Right renal pelvis (tissue), 4 donors: ENCODE results near the gene ABCA4. TPM values are rescaled to one million over a fixed set of nuclear protein-coding genes. Genes with fewer than 3 reads are reported as not detected.

Source experiments
- DNase-seq, 4 donors: peaks; one replicate each; pipeline ENCODE4 v3.0.0-alpha.2; 2013; ENCODE audit warnings: low read depth in 4 of 4, low spot score in 3 of 4, missing footprints in 1 of 4
- polyA plus RNA-seq, 4 donors: library from polyadenylated mRNA; unstranded; fragments of 120-200 nt; gene quantifications; one replicate each; pipeline ENCODE4 v1.2.1, GENCODE V29; 2013; ENCODE audit not compliant: insufficient read length in 4 of 4

ABCA4 gene
- polyA plus RNA-seq, 4 donors: 6.2 to 9.0 (median 8.0) TPM

DNA sequence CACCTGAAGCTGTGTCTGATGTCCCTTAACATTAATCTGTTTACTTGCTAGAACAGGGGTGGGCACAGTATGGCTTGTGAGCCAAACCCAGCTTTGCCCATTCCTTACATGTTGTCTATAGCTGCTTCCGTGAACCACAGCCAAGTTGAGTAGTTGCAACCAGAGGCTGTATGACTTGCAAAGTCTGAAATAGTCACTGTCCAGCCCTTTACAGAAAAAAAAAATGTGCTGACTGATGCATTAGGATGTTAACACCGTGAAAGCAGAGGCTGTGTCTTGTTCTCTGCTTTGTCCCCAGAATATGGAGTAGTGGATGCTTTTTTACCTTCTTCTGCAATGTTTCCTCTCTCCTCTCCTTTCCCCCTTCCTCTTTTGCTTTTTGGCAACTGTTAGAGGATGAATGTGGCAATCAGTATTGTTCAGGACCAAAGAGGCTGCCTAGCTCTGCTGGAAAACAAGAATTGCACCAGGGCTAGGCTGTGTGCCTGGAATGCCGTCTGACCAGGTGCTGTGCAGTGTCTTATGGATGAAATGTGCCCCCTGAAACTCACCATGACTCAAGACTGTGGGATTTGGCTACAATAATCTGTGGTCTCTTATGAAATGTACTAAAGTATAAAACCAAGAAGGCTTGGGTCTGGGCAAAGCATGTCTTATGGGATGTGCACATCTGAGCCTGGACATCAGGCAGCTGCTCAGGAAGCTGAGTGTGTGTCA, 132.2 kb downstream of the ABCA4 start:
- DNase-seq: no peak

DNA sequence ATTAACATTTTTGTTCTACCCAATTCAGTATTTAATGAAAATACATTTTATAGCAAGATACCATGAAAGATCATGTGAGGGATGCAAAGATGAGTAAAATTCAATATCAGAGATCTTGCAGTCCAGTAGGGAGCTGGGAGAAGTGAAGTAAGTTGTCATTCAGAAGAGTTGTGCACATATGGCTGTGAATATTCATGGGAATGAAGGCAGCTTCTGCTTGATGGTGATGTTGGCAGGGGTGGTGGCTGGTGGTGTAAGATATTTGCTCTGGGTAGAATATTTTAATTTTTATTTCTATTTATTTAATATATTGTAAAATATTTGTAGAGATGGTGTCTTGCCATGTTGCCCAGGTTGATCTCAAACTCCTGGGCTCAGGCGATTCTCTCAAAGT, 139.7 kb downstream of the ABCA4 start:
- DNase-seq: no peak

DNA sequence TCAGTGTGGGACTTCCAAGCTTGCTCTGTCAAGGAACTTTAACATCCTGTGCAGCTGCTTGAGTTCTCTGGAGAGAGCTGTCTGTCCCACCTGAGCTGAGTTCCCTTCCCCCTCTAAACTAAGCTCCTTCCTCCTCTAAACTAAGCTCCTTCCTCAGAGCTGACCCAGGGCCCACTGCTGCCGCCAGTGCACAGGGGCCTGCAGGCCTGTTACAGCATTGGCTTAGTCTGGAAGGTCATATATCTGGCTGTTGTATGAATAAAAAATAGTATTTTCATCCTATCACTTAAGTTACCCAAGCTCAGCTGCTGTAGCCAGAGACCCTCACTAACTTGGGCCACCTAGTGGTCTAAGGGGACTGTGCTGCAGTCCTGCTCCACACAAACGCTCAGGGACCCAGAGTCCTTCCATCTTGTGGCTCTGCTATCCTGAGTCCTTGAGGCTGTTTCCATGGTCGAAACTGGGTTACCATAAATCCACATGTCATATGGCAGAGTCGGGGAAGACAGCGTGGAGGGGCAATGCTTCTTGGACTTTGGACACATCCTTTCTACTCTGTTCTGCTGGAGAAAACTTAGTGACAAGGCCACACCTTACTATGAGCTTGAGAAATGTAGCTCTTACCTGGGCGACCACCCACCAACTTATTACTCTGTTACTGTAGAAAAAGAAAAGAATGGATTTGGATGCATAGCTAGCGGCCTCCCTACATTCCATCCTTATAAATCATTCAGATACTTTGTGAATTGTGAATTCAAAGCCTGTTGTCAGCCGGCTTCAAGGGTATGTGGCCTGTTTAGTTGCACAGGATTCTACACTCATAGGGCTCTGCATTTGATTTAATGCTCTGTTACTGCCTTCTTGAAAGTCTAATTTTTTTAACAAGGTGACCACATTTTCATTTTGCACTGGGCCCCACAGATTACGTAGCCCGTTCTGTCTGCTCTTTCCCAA, 140.4 kb downstream of the ABCA4 start:
- no peak for DNase-seq

DNA sequence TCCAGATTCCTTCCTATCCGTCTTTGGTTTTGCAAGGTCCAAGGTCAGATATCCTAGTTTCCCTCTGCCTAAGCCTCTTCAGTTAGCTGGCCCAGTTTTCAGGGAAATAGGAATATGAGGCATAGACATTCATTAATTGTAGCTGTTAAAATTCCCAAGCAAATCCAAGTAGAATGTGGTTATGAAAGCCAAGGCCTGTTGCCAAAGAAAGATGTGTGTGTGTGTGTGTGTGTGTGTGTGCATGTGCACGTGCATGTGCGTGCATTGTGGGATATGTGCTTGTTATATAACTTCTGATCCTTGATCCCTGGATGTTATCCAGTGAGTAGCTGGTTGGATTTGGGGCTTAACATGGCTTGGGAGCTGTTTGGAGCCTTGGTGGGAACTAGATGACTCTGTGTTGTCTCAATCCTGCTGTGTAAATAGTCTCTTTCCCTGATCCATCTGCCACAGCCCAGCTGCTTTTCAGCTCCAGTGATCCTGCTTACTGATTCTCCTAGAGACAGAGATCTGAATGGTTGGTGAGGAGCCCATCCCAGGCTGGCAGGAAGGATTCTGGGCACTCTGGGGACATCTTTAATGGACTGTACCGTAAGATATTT, 141.1 kb downstream of the ABCA4 start:
- peak in 1 of 4 donors; percentile 4 for DNase-seq

DNA sequence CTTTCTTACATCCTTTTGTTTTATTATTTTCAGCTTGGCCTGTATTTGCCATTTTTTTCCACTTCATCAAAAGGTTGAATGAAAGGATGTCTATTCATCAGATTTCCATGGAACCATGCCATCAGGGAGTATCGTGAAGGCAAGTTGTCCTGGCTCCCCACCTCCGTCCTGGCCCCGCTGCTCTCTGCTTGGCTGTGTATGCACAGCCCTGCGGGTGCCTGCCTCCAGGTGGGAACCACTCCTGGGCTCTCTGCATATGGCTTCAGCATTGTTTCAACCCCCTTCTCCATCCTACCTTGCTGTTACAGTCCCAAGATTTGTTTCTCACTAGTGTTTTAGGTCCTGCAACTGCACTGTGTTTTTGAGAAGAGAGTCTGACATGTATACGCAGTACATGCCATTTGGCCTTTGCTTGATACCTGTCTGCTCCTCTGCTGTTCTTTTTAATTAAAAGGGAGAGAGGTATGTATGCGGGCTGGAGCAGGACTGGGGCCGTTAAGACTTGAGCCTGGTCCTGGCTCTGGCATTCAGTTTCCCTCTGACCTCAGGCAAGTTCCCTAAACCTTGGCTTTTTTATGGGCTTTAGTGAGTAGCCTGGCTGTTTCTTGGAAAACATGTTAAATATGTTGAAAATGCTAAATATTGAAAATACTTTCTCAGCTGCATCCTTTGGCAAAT, 141.8 kb downstream of the ABCA4 start:
- DNase-seq: no peak

DNA sequence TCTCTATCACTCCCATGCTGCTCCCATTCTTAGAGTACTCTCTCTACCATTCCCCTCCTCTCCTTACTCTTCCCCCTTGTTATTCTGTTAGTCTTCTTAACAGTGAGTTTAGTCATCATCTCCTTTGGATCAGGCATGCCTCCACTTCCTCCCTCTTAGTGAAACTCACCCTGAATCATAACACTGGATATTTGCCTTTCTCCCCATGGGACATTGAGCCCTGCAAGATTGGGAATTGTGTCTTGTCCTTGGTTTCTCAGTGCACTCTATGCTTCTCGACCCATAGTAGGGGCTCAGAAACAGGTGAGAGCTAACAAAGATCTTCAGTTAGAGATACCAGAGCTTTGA, 143.4 kb downstream of the ABCA4 start:
- DNase-seq: no peak

DNA sequence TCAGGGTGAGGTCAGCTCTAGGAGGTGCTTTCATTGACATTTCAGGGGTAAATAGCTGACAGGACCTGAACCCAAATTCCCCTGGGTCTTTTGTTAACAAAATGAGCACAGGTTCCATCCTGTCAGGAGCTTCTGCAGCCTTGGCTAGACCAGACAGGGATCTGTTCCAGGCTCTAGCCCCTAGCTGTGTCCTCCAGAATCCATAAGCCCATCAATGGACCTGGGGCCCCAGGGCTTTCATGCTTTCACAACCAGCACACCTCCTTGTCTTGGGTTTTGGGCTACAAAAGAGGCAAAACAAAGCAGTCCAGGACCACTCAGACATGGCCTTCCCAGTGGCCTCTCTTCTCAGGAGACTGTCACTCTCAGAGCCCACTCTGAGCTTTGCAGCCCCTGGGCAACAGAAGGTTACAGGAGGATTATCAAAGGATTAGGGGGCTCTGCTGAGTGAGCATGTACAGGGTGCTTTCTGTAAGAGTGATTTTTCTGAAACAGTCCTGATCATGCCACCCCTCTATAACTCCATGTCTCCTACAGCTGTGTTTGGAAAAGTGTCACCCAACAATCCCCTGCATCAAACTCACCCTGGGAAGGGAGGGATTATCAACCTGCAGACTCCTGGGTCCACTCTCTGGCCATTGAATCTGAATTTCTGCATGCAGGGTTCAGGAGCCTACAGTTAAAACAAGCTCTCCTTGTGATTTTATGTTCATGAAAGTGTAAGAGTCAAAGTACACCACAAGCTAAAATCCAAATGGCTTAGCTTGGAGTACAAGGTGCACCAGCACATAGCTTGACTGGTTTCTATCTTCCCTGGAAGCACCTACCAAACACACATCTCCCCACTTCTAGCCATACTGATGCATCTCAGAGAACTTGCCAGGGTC, 144.0 kb downstream of the ABCA4 start:
- DNase-seq: no peak

DNA sequence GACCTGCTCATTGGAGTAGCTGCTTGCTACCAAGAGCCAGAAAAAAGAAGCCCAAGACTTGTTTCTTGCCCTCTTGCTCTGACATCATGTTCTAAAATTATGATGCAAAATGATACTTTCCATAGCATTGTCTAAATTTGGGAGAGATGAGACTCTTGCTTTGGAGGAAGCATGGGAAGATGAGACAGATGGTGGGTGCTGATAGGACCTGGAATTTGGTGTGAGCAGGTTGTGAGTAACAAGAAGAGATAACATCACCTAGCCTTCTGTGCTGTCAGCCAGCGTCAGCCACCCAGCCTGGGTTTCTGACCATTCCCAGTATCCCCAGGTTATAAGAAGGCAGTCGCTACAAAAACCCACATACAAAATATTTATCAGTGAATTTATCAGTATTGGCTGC, 144.7 kb downstream of the ABCA4 start:
- no peak for DNase-seq

DNA sequence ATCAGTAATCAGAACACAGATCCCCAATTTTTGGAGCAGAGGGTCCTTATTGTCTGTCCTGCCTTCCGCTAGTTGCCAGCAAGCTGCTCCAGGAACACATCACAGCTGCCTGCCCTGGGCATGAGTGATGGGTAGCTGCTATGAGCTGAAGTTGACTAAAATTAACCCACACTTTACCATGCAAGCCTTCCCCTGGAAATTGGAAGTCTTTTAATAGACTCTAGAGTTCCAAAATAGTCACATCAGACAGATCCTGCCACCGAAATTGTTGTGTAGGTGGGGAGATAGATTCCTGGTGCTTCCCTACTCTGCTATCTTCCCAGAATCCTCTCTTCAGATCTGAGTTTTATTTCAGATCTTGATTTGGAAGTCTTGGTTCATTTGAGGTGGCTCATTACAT, 148.6 kb downstream of the ABCA4 start:
- DNase-seq: no peak

DNA sequence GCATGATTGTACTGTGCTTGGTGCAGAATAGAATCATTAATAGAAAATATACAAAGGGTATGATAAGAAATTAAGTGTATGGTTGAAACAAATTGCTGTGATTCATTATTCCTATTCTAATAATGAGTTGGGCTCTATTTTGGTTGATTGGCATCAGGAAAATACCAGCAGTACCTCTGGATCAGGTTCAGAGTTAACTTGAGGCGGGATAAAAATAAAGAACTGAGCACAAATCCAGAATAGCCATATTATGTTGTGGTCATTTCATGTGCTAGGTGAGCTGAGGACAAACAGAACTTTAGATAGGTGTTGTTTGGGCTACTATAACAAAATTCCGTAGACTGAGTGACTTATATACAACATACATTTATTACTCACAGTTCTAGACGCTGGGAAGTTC, 151.1 kb downstream of the ABCA4 start:
- DNase-seq: no peak

DNA sequence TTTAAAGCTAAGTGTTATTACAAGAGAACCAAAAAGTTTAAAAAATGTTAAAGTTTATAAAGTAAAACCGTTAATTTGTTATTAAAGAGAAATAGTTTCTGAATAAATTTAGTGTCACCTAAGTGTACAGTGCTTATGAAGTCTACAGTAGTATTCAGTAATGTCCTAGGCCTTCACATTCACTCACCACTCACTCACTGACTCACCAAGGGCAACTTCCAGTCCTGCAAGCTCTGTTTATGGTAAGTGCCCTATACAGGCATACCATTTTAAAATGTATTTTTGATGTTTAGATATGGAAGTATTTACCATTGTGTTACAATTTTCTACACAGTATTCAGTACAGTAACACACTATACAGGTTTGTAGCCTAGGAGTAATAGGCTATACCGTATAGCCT, 151.6 kb downstream of the ABCA4 start:
- no peak for DNase-seq

DNA sequence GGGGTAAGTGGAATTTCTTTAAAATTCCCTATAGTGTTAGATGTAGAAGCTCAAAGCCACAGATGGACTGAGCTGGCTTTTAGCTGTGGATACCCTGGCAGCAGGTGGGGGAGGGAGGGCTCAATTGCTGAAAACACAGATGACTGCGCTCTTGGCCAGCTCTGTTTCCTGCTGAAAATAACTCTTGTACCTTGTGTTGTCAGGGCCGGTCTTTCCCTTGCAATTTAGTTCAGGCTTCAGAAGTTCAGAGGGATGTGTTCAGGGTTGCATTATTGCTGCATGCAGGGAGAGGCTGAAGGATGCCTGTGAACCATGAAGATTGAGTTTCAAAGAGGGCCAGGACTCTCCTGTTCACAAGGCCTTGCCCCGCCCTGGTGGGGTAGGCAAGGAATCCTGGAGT, 153.6 kb downstream of the ABCA4 start:
- DNase-seq: peak in 2 of 4 donors; percentile 24 to 27

DNA sequence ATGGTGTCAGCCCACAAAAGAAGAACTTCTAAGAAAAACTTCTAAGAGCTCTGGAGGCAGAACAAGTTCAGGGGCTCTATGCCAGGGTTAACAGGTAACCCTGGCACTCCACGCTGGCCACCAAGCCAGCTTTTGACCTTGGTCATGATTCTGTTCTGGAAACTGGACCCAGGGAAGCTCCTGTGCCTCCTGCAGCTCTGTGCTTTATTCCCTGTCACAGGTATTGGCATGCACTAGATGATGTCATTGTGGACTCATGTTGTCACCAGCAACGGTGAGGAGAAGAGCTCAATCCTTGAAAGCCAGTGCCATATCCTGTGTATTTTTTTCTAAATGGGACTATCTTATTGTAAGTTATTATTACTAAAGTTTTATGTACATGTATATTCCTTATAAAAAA, 155.1 kb downstream of the ABCA4 start:
- DNase-seq: no peak

DNA sequence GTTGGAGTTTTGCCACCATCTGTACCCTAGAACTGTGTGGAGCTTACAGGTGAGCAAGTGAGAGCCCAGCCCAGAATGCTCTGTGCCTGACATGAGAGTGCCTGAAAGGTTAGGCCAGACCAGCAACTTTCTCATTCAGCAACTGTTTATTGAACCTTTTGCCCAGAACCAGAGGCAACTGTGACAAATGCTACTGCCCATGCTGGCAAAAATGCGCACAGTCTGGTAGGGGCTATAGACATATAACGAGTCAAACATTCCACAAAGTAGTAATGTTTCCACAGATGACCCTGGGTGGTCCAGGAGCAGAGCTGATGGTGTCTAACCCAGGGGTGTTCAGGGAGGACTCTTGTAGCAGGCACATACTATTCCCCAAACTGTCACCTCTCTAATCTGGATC, 155.7 kb downstream of the ABCA4 start:
- no peak for DNase-seq

DNA sequence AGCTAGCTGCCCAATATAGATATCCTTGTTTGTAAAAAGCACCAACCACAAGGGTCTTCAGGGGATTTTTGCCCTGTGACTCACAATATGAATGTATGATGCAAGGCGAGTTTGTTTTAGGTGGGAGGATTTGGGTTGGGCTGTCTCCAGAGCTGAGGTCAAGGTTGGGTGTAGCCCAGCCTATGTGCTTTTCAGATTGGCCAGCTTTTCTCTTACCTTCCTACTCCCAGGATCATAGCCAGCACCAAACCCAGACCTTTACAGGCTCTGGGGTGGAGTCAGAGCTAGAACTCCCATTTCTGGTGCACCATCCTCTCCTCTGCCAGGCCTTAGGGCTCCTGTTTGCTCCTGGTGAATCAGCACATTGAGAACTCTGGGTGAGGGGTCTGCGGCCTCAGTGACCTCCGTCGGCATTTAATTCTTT, 156.2 kb downstream of the ABCA4 start:
- no peak for DNase-seq

DNA sequence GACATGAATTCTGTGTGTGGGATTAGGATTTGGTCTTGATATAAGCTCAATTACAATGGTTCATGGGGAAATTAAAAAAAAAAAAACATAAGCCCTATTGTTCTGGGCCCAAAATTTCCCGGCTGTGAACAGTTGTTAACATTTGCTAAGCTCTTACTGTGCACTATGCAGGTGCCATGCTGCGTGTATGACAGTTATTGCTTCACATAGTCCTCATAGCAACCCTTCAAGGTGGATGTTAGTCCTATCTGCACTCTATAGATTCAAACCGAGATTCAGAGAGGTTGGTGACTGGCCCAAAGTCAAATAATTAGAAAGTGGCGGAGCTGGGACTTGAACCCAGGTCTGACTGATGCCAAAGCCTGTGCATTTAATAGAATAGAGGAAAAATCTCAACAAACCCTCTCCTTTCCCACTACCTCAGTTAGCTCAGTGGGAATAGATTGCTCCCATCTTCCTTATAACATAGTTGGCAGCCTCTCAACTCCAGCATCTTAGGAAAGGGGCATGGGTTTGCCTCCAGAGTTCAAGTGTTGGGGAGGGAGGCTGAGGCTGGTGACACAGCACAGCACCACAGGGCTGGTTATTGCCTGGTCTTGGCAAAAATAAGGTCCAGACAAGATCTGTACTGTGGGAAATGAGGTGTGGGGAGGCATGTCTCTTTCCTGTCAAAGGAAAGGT, 156.7 kb downstream of the ABCA4 start:
- DNase-seq: no peak

DNA sequence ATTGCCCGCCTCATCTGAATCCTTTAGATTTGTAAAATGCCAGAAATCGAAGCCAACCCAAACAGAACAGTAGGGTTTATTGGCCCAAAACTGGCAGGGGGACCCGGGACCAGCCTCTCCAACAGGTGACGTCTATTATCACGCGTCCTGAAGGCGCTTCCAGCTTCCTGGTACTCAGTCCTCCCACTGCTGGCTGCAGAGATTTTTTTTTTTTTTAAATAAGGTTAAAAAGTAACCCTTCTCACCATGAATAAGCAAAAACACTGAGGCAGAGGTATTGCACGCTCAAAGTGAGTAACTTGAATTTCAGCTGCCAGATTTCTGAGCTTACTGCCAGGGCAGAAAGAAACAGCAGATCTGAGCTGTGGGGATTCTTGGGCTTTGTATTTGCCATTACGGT, 157.4 kb downstream of the ABCA4 start:
- no peak for DNase-seq

DNA sequence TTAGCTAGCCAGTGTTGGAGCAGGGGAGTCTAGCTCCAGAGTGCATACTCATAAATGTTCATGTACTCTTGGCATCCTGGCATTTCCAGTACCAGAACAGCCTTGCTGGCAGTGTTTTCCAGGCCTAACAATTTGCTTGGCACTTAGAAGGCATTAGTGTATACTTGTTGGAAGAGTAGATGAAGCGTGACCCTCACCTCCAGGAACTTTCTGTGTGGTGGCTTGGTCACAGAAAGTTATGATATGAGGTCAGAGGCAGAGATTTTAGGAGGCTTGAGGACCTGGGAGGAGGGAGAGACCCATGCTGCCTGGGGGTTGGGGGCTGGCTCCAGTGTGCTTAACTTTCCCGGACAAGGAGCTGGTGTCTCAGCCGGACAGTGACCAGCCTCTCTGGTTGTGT, 159.0 kb downstream of the ABCA4 start:
- no peak for DNase-seq

DNA sequence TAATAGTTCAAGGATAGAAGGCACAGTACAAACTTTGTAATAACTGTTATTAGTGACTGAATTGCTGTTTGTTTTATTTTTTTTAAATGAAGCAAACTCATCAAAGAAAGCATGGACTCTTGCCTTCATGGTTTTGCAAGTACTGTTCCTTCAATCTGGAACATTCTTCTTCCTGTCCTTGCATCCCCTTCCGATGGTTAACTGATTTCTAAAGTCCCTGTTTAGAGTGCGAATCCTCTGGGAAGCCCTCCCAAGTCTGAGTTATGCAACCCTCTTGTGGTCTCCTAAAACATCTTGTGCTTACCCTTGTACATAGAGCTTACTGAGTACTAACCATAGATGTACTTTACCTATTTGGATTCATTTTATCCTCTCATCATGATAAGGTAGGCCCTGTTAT, 159.5 kb downstream of the ABCA4 start:
- no peak for DNase-seq
